ENCODE data around the gene RBKS.

The RBKS gene

GRCh38 chr2:27891673-27892105 lies 1.5 kb upstream of the RBKS start:
- Histone ChIP-seq H3K27me3 (ENCODE audit: low read depth, low read length) (no peaks in the 10 kb centered on the region), H3K4me2 (ENCODE audit: low read length) (peak overlapping the region; percentile 78), H2AFZ (ENCODE audit: low read depth, low read length) (peak overlapping the region; percentile 95; the same call in 1 of the 2 replicates), H3K36me3 (replicated peaks; ENCODE audit: low read depth, low read length) (peaks cover 10% of the 10 kb centered on the region), H4K20me1 (ENCODE audit: insufficient read depth, low read length) (no peaks in the 10 kb centered on the region), H3K9me3 (ENCODE audit: insufficient read depth, low read length) (no peaks in the 10 kb centered on the region), H3K9ac (ENCODE audit: low read length) (no peak overlapping the region), H3K4me1 (ENCODE audit: low read length) (peaks cover 16% of the 10 kb centered on the region), H3K4me3 (ENCODE audit: low read length) (peak overlapping the region; percentile 96), H3K79me2 (ENCODE audit: low read length) (peaks cover 13% of the 10 kb centered on the region), H3K27ac (ENCODE audit: low read length) (no peak overlapping the region)
- TF ChIP-seq EZH2phosphoT487 (IDR thresholded peaks at IDR 0.05; ENCODE audit: low read depth): no peak
- TF ChIP-seq CTCF (IDR thresholded peaks at IDR 0.05; ENCODE audit: low read depth, low read length): no peak

- peak overlapping the region; percentile 85 for H3K9ac ChIP-seq (ENCODE audit: low read length)
- H4K20me1 ChIP-seq (ENCODE audit: insufficient read depth, low read length): no peaks in the 10 kb centered on the region
- H3K4me3 ChIP-seq (ENCODE audit: low read length): peak overlapping the region; percentile 96
- peaks cover 13% of the 10 kb centered on the region for H3K79me2 ChIP-seq (ENCODE audit: low read length)
- H3K4me2 ChIP-seq (ENCODE audit: low read length): peak overlapping the region; percentile 78
- peak overlapping the region; percentile 95 for H2AFZ ChIP-seq (ENCODE audit: low read depth, low read length)
- peaks cover 8% of the 10 kb centered on the region for H3K36me3 ChIP-seq (replicated peaks; ENCODE audit: low read depth, low read length)
- no peaks in the 10 kb centered on the region for H3K9me3 ChIP-seq (ENCODE audit: insufficient read depth, low read length)
- no peaks in the 10 kb centered on the region for H3K27me3 ChIP-seq (ENCODE audit: low read depth, low read length)
- peak overlapping the region; percentile 71 for H3K27ac ChIP-seq (ENCODE audit: low read length)
- H3K4me1 ChIP-seq (ENCODE audit: low read length): peaks cover 16% of the 10 kb centered on the region
- TF ChIP-seq CTCF (IDR thresholded peaks at IDR 0.05; ENCODE audit: low read depth, low read length) (no peak), EZH2phosphoT487 (IDR thresholded peaks at IDR 0.05; ENCODE audit: low read depth) (no peak)
These were observed 911 bp upstream of the RBKS start for GRCh38 chr2:27890924-27891672.

GRCh38 chr2:27889774-27890145 lies 427 bp downstream of the RBKS start:
- Histone ChIP-seq H3K27me3 (ENCODE audit: low read depth, low read length) (no peaks in the 10 kb centered on the region), H3K27ac (ENCODE audit: low read length) (peak overlapping the region; percentile 71; the same call in 1 of the 2 replicates), H2AFZ (ENCODE audit: low read depth, low read length) (peak overlapping the region; percentile 80), H3K9me3 (ENCODE audit: insufficient read depth, low read length) (no peaks in the 10 kb centered on the region), H3K9ac (ENCODE audit: low read length) (peak overlapping the region; percentile 85), H3K79me2 (ENCODE audit: low read length) (peaks cover 13% of the 10 kb centered on the region), H3K36me3 (replicated peaks; ENCODE audit: low read depth, low read length) (peaks cover 1% of the 10 kb centered on the region), H4K20me1 (ENCODE audit: insufficient read depth, low read length) (no peaks in the 10 kb centered on the region), H3K4me2 (ENCODE audit: low read length) (peak overlapping the region; percentile 97), H3K4me1 (ENCODE audit: low read length) (peaks cover 16% of the 10 kb centered on the region), H3K4me3 (ENCODE audit: low read length) (peak overlapping the region; percentile 96)
- TF ChIP-seq EZH2phosphoT487 (IDR thresholded peaks at IDR 0.05; ENCODE audit: low read depth) (no peak), CTCF (IDR thresholded peaks at IDR 0.05; ENCODE audit: low read depth, low read length) (no peak)

DNA sequence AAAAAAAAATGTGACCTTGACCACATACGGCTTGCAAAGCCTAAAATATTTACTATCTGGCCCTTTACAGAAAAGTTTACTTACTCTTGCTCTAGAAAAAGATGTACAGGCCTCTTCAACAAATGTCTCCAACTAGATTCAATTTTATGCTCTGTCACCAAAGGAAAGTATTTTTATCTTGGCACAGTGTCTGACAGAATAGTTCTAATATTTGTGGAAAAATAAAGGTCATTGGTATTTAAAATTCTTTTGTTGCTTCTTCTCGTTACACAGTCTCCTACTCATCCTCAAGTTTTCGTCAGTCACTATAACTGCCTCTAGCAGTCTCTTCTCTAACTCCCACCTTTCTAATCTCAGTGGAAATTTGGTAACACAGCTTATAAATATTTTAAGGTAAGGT lies 1.4 kb downstream of the RBKS start:
- Histone ChIP-seq H3K4me1 (ENCODE audit: low read length) (peaks cover 16% of the 10 kb centered on the region), H3K4me3 (ENCODE audit: low read length) (no peak overlapping the region), H3K27ac (ENCODE audit: low read length) (no peak overlapping the region), H3K4me2 (ENCODE audit: low read length) (no peak overlapping the region), H3K9ac (ENCODE audit: low read length) (no peak overlapping the region), H3K27me3 (ENCODE audit: low read depth, low read length) (no peaks in the 10 kb centered on the region), H3K79me2 (ENCODE audit: low read length) (peaks cover 13% of the 10 kb centered on the region), H3K36me3 (replicated peaks; ENCODE audit: low read depth, low read length) (no peaks in the 10 kb centered on the region), H3K9me3 (ENCODE audit: insufficient read depth, low read length) (no peaks in the 10 kb centered on the region), H4K20me1 (ENCODE audit: insufficient read depth, low read length) (no peaks in the 10 kb centered on the region), H2AFZ (ENCODE audit: low read depth, low read length) (no peak overlapping the region)
- TF ChIP-seq CTCF (IDR thresholded peaks at IDR 0.05; ENCODE audit: low read depth, low read length) (no peak), EZH2phosphoT487 (IDR thresholded peaks at IDR 0.05; ENCODE audit: low read depth) (no peak)
